MM.1S (cell line): ENCODE results near the gene SNN.

ENCODE experiments used
- DNase-seq: peaks from one replicate; pipeline ENCODE4 v3.0.0-alpha.2; 2015
- H2AFZ ChIP-seq: fragments of 300-600 bp; sonication (generic); 2 replicates; pipeline ENCODE4 v1.6.0; 2016; ENCODE audit warnings: antibody characterized with exemption, low read length
- H3F3A ChIP-seq: fragments of 300-600 bp; sonication (generic); 2 replicates; pipeline ENCODE4 v1.6.1; 2016; ENCODE audit warnings: mild to moderate bottlenecking, antibody characterized with exemption, low read length, moderate library complexity, mixed read lengths; ENCODE audit not compliant: insufficient read depth
- H3K27ac ChIP-seq: fragments of 300-600 bp; sonication (generic); 2 replicates; pipeline ENCODE4 v1.5.1; 2016; ENCODE audit warnings: mild to moderate bottlenecking, low read length
- H3K27me3 ChIP-seq: fragments of 300-600 bp; sonication (generic); replicated peaks from 2 replicates; pipeline ENCODE4 v1.6.0; 2016; ENCODE audit warnings: low read length; ENCODE audit not compliant: insufficient read depth
- H3K36me3 ChIP-seq: fragments of 300-600 bp; sonication (generic); replicated peaks from 2 replicates; pipeline ENCODE4 v1.6.1; 2016; ENCODE audit warnings: mild to moderate bottlenecking, low read length, mixed read lengths; ENCODE audit not compliant: insufficient read depth
- H3K4me1 ChIP-seq: fragments of 300-600 bp; sonication (generic); 2 replicates; pipeline ENCODE4 v1.6.1; 2016; ENCODE audit warnings: low read length, mixed read lengths
- H3K4me2 ChIP-seq: fragments of 300-600 bp; sonication (generic); 2 replicates; pipeline ENCODE4 v1.6.0; 2016; ENCODE audit warnings: low read depth, low read length
- H3K4me3 ChIP-seq: fragments of 300-600 bp; sonication (generic); 2 replicates; pipeline ENCODE4 v1.5.1; 2016; ENCODE audit warnings: low read length, mixed read lengths
- H3K79me2 ChIP-seq: fragments of 300-600 bp; sonication (generic); 2 replicates; pipeline ENCODE4 v1.6.1; 2016; ENCODE audit warnings: mixed run types, low read length, mixed read lengths
- H3K9ac ChIP-seq: fragments of 300-600 bp; sonication (generic); 2 replicates; pipeline ENCODE4 v1.6.1; 2016; ENCODE audit warnings: low read length, mixed read lengths
- H3K9me2 ChIP-seq: fragments of 300-600 bp; sonication (generic); replicated peaks from 2 replicates; pipeline ENCODE4 v1.6.1; 2016; ENCODE audit warnings: mild to moderate bottlenecking, low read length, mixed read lengths; ENCODE audit not compliant: insufficient read depth
- H3K9me3 ChIP-seq: fragments of 300-600 bp; sonication (generic); replicated peaks from 2 replicates; pipeline ENCODE4 v1.6.1; 2016; ENCODE audit warnings: mild to moderate bottlenecking, low read length, mixed read lengths; ENCODE audit not compliant: insufficient read depth
- H4K20me1 ChIP-seq: fragments of 300-600 bp; sonication (generic); 2 replicates; pipeline ENCODE4 v1.6.1; 2016; ENCODE audit warnings: mild to moderate bottlenecking, low read length, moderate library complexity, mixed read lengths; ENCODE audit not compliant: insufficient read depth
- CTCF ChIP-seq: fragments of 300-600 bp; sonication (generic); IDR thresholded peaks from 2 replicates; pipeline ENCODE4 v1.5.1; 2016; ENCODE audit warnings: antibody characterized with exemption, low read length, mixed read lengths
- EZH2 ChIP-seq: fragments of 300-600 bp; sonication (generic); optimal IDR thresholded peaks from 2 replicates; pipeline ENCODE3; 2017; ENCODE audit warnings: low read depth, mild to moderate bottlenecking, antibody characterized with exemption, low read length, mixed read lengths
- EZH2phosphoT487 ChIP-seq: fragments of 300-600 bp; sonication (generic); IDR thresholded peaks from 2 replicates; pipeline ENCODE4 v1.6.1; 2018; ENCODE audit warnings: antibody characterized with exemption, low read length

Gene SNN

GRCh38 chr16:11668623-11669379 is 546 bp downstream of the SNN start:
- no peaks in the 10 kb centered on the region for H3K9me3 ChIP-seq
- H3K27me3 ChIP-seq, result no peaks in the 10 kb centered on the region
- no peaks in the 10 kb centered on the region for H4K20me1 ChIP-seq
- peak overlapping the region; percentile 63; the same call in 1 of the 2 replicates for H3K9ac ChIP-seq
- peak overlapping the region; percentile 76 for H3K4me3 ChIP-seq
- no peak for DNase-seq
- peaks cover 53% of the 10 kb centered on the region for H3K79me2 ChIP-seq
- H3K27ac ChIP-seq, result no peak overlapping the region
- H3K36me3 ChIP-seq, result no peaks in the 10 kb centered on the region
- peaks cover 10% of the 10 kb centered on the region for H3F3A ChIP-seq
- H3K9me2 ChIP-seq, result no peaks in the 10 kb centered on the region
- H2AFZ ChIP-seq, result no peak overlapping the region
- H3K4me1 ChIP-seq, result peaks cover 46% of the 10 kb centered on the region
- no peak for TF ChIP-seq CTCF
- no peak for TF ChIP-seq EZH2
- no peak for TF ChIP-seq EZH2phosphoT487
- peak overlapping the region; percentile 88 for H3K4me2 ChIP-seq

- Histone ChIP-seq H3K4me3 (peak overlapping the region; percentile 76), H3K4me1 (peaks cover 46% of the 10 kb centered on the region), H3K36me3 (no peaks in the 10 kb centered on the region), H4K20me1 (no peaks in the 10 kb centered on the region), H2AFZ (no peak overlapping the region), H3K79me2 (peaks cover 60% of the 10 kb centered on the region), H3K9ac (peak overlapping the region; percentile 19; the same call in 1 of the 2 replicates), H3K27ac (no peak overlapping the region), H3K27me3 (no peaks in the 10 kb centered on the region), H3K9me3 (no peaks in the 10 kb centered on the region), H3K4me2 (peak overlapping the region; percentile 88), H3F3A (peaks cover 14% of the 10 kb centered on the region), H3K9me2 (no peaks in the 10 kb centered on the region)
- no peak for TF ChIP-seq EZH2phosphoT487
- no peak for TF ChIP-seq EZH2
- no peak for TF ChIP-seq CTCF
- no peak for DNase-seq
Observed at GRCh38 chr16:11669380-11670146, 1.3 kb downstream of the SNN start.

GRCh38 chr16:11670171-11671131 is 2.2 kb downstream of the SNN start:
- no peak for DNase-seq
- no peaks in the 10 kb centered on the region for H3K9me3 ChIP-seq
- H3K27ac ChIP-seq, result no peak overlapping the region
- TF ChIP-seq EZH2phosphoT487 (no peak), EZH2 (no peak), CTCF (no peak)
- no peaks in the 10 kb centered on the region for H3K36me3 ChIP-seq
- no peak overlapping the region for H2AFZ ChIP-seq
- H3F3A ChIP-seq, result peaks cover 22% of the 10 kb centered on the region
- no peaks in the 10 kb centered on the region for H4K20me1 ChIP-seq
- H3K79me2 ChIP-seq, result peaks cover 65% of the 10 kb centered on the region
- no peak overlapping the region for H3K9ac ChIP-seq
- H3K4me2 ChIP-seq, result peak overlapping the region; percentile 88
- peaks cover 46% of the 10 kb centered on the region for H3K4me1 ChIP-seq
- H3K9me2 ChIP-seq, result no peaks in the 10 kb centered on the region
- no peaks in the 10 kb centered on the region for H3K27me3 ChIP-seq
- no peak overlapping the region for H3K4me3 ChIP-seq
